ENCODE data around the gene PERM1. TPM values are rescaled to one million over a fixed set of nuclear protein-coding genes. Genes with fewer than 3 reads are reported as not detected.

The PERM1 gene
- total RNA-seq, 2 donors from 2014 or later: not detected

GRCh38 chr1:1021920-1022259, 40.0 kb upstream of the PERM1 start:
- peaks cover 29% of the 10 kb centered on the region for H3K36me3 ChIP-seq (ENCODE audit: control insufficient read depth, insufficient read depth, low read length)
- H3K4me1 ChIP-seq (ENCODE audit: control insufficient read depth, insufficient read depth, low read length): peaks cover 23% of the 10 kb centered on the region
- TF ChIP-seq CTCF (conservative IDR thresholded peaks at IDR 0.05): no peak
- no peak overlapping the region for H3K27ac ChIP-seq (ENCODE audit: low read depth, low read length)
- peak overlapping the region; percentile 59 for H3K4me3 Mint-ChIP-seq
- peaks cover 17% of the 10 kb centered on the region for H3K27me3 Mint-ChIP-seq (ENCODE audit: insufficient read depth)
- no peaks in the 10 kb centered on the region for H3K27me3 ChIP-seq (ENCODE audit: control insufficient read depth, insufficient read depth, low read length, poor library complexity, severe bottlenecking)
- H3K9me3 Mint-ChIP-seq: no peaks in the 10 kb centered on the region
- H3K4me1 Mint-ChIP-seq: peaks cover 14% of the 10 kb centered on the region
- H3K4me3 ChIP-seq (ENCODE audit: low read length): peak overlapping the region; percentile 80
- no peak for DNase-seq
- H3K27ac Mint-ChIP-seq: no peak overlapping the region
- no peak overlapping the region for H3K9ac ChIP-seq (ENCODE audit: extremely low read depth, low read length, poor library complexity, severe bottlenecking)
- no peaks in the 10 kb centered on the region for H3K9me3 ChIP-seq (ENCODE audit: control insufficient read depth, low read length)
- H3K36me3 Mint-ChIP-seq (ENCODE audit: low read depth): peaks cover 19% of the 10 kb centered on the region
- WGBS, 2 experiments (ENCODE audit: insufficient coverage in 1 of 2, insufficient read length in 1 of 2): 94 to 96% methylated on average over 7 to 10 of the region's 10 CpGs

DNA sequence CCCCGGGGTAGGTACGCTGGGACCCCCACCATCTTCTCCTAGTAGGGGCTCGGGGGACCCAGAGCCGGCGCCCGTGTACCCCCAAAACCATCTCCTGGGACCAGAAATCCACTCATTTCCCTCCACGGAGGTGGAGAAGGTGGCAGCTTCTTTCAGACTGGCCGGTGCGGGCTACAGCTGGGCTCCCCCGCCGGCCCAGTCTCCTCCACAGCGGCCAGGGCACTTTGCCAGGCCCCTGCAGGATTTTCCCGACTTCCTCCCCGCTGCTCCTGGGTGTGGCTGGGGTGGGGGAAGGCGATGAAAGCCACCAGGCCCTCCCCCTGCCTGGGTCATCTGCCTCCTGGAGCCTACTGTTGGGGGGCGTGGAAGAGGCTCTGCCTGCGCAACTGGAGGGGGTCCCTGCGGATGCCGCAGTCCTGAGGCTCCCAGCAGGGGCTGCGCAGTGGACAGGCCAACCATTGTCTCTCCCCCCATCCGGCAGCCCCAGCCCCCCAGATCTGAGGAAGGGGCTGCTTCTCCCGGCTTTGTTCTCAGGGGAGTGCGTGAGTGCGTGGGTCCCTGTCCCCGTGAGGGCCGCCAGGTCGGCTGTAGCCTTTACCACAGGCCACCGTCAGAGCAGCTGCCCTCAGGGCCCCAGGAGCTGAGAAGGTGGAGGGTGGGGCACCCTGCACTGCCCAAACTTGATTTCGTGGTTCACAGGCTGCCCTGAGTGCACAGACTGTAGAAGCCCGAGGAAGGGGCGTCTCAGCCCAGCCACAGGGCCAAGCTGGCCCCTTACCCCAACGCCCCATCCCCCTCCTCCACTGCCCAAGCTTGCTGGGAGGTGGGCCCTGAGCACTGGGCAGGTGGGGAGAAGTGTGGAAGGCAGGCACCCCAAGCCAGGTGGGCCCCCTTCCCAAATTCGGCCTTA, 39.4 kb upstream of the PERM1 start:
- H3K9ac ChIP-seq (ENCODE audit: extremely low read depth, low read length, poor library complexity, severe bottlenecking): peak overlapping the region; percentile 53
- Mint-ChIP-seq H3K27me3 (ENCODE audit: insufficient read depth) (peaks cover 17% of the 10 kb centered on the region), H3K4me1 (peaks cover 14% of the 10 kb centered on the region), H3K27ac (no peak overlapping the region), H3K4me3 (peak overlapping the region; percentile 59), H3K36me3 (ENCODE audit: low read depth) (peaks cover 19% of the 10 kb centered on the region), H3K9me3 (no peaks in the 10 kb centered on the region)
- peaks cover 23% of the 10 kb centered on the region for H3K4me1 ChIP-seq (ENCODE audit: control insufficient read depth, insufficient read depth, low read length)
- peak overlapping the region; percentile 80 for H3K4me3 ChIP-seq (ENCODE audit: low read length)
- TF ChIP-seq CTCF (conservative IDR thresholded peaks at IDR 0.05): no peak
- WGBS, 2 experiments (ENCODE audit: insufficient coverage in 1 of 2, insufficient read length in 1 of 2): 20 to 33% methylated on average over 5 to 33 of the region's 33 CpGs
- no peaks in the 10 kb centered on the region for H3K9me3 ChIP-seq (ENCODE audit: control insufficient read depth, low read length)
- H3K36me3 ChIP-seq (ENCODE audit: control insufficient read depth, insufficient read depth, low read length): peaks cover 23% of the 10 kb centered on the region
- no peak overlapping the region for H3K27ac ChIP-seq (ENCODE audit: low read depth, low read length)
- DNase-seq: peak; percentile 70
- H3K27me3 ChIP-seq (ENCODE audit: control insufficient read depth, insufficient read depth, low read length, poor library complexity, severe bottlenecking): no peaks in the 10 kb centered on the region

GRCh38 chr1:1020415-1021009, 38.6 kb upstream of the PERM1 start:
- WGBS, 2 experiments (ENCODE audit: insufficient coverage in 1 of 2, insufficient read length in 1 of 2): 0% methylated on average over 56 of the region's 59 CpGs; no CpG with 5 or more reads in 1 of the 2 experiments
- no peaks in the 10 kb centered on the region for H3K9me3 Mint-ChIP-seq
- Histone ChIP-seq H3K27me3 (ENCODE audit: control insufficient read depth, insufficient read depth, low read length, poor library complexity, severe bottlenecking) (no peaks in the 10 kb centered on the region), H3K4me3 (ENCODE audit: low read length) (peak overlapping the region; percentile 80), H3K4me1 (ENCODE audit: control insufficient read depth, insufficient read depth, low read length) (peaks cover 18% of the 10 kb centered on the region), H3K9ac (ENCODE audit: extremely low read depth, low read length, poor library complexity, severe bottlenecking) (peak overlapping the region; percentile 59), H3K27ac (ENCODE audit: low read depth, low read length) (peak overlapping the region; percentile 53), H3K9me3 (ENCODE audit: control insufficient read depth, low read length) (no peaks in the 10 kb centered on the region), H3K36me3 (ENCODE audit: control insufficient read depth, insufficient read depth, low read length) (peaks cover 21% of the 10 kb centered on the region)
- H3K4me3 Mint-ChIP-seq: peak overlapping the region; percentile 59
- TF ChIP-seq CTCF (conservative IDR thresholded peaks at IDR 0.05): no peak
- DNase-seq: peak; percentile 70
- peaks cover 10% of the 10 kb centered on the region for H3K4me1 Mint-ChIP-seq
- H3K27me3 Mint-ChIP-seq (ENCODE audit: insufficient read depth): peaks cover 17% of the 10 kb centered on the region
- H3K27ac Mint-ChIP-seq: no peak overlapping the region
- peaks cover 16% of the 10 kb centered on the region for H3K36me3 Mint-ChIP-seq (ENCODE audit: low read depth)
